ENCODE data around the gene LDLRAD3.

DNA sequence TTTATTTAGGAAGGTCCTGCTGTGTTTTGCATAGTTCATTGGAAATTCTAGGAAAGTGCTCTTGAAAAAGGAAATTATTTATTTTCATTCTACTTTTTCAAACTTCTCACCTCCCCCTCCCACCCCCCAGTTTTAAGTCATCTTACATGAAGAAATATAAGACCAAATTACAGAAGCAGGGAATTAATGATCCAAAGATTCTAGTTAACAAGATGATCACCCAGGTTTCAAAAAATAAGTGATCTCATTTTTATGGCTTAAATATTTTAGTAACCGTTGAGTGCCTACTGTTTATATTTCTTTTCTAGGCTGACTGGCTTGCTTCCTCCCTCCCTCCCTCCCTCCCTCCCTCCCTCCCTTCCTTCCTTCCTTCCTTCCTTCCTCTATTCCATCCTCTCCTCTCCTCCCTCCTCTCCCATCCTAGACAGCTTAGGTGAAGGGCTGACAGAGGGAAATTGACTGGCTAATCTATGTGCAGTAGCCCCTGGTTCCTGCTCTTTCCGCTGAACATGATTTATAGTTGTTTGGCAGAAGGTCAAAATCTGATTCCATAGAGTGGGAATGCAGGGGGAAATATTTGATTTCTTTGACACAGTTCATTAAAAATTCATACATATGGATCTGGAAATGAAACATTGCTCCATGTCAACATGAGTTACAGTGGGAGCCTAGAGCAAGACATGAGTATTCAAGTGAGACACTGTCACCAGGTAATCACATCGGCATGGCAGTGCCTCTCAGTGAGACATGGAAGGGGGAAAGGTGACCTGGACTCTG lies 221.9 kb downstream of the LDLRAD3 start:
- TF ChIP-seq, protein P1, sequence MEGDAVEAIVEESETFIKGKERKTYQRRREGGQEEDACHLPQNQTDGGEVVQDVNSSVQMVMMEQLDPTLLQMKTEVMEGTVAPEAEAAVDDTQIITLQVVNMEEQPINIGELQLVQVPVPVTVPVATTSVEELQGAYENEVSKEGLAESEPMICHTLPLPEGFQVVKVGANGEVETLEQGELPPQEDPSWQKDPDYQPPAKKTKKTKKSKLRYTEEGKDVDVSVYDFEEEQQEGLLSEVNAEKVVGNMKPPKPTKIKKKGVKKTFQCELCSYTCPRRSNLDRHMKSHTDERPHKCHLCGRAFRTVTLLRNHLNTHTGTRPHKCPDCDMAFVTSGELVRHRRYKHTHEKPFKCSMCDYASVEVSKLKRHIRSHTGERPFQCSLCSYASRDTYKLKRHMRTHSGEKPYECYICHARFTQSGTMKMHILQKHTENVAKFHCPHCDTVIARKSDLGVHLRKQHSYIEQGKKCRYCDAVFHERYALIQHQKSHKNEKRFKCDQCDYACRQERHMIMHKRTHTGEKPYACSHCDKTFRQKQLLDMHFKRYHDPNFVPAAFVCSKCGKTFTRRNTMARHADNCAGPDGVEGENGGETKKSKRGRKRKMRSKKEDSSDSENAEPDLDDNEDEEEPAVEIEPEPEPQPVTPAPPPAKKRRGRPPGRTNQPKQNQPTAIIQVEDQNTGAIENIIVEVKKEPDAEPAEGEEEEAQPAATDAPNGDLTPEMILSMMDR (IDR thresholded peaks at IDR 0.05; ENCODE audit: insufficient read depth, low read depth, low read length) = no peak
- TF ChIP-seq EZH2 (IDR thresholded peaks at IDR 0.05; ENCODE audit: insufficient read depth, low read length) = no peak
